ENCODE measurements around the gene HECW1.
"Not testable (repeated sequence)": the region's sequence is repeated elsewhere in the genome, so short reads cannot be mapped to it uniquely, and the experiment has no call there.

Gene HECW1

GRCh38 chr7:43151076-43151475 is 38.6 kb downstream of the HECW1 start:
- no peak for DNase-seq

- no peak for DNase-seq
Observed at GRCh38 chr7:43152696-43153095, 40.2 kb downstream of the HECW1 start.

GRCh38 chr7:43155636-43156035 is 43.2 kb downstream of the HECW1 start:
- no peak for DNase-seq

- DNase-seq = no peak
Observed at GRCh38 chr7:43163885-43164284, 51.4 kb downstream of the HECW1 start.

- no peak for DNase-seq
Observed at GRCh38 chr7:43164757-43165156, 52.3 kb downstream of the HECW1 start.

GRCh38 chr7:43166686-43167085 is 54.2 kb downstream of the HECW1 start:
- no peak for DNase-seq

- no peak for DNase-seq
Observed at GRCh38 chr7:43169076-43169475, 56.6 kb downstream of the HECW1 start.

- no peak for DNase-seq
Observed at GRCh38 chr7:43170571-43170970, 58.1 kb downstream of the HECW1 start.

GRCh38 chr7:43175570-43176200 is 63.2 kb downstream of the HECW1 start:
- no peak for DNase-seq

GRCh38 chr7:43179393-43179792 is 66.9 kb downstream of the HECW1 start:
- no peak for DNase-seq

GRCh38 chr7:43192806-43193460 is 80.5 kb downstream of the HECW1 start:
- DNase-seq = no peak

GRCh38 chr7:43193893-43194292 is 81.4 kb downstream of the HECW1 start:
- DNase-seq = no peak

GRCh38 chr7:43195256-43195655 is 82.8 kb downstream of the HECW1 start:
- DNase-seq = no peak

- DNase-seq = no peak
Observed at GRCh38 chr7:43195768-43196167, 83.3 kb downstream of the HECW1 start.

- no peak for DNase-seq
Observed at GRCh38 chr7:43196379-43196778, 83.9 kb downstream of the HECW1 start.

- DNase-seq = no peak
Observed at GRCh38 chr7:43198016-43198415, 85.6 kb downstream of the HECW1 start.

GRCh38 chr7:43198599-43199090 is 86.2 kb downstream of the HECW1 start:
- DNase-seq = no peak

GRCh38 chr7:43199371-43200160 is 87.1 kb downstream of the HECW1 start:
- DNase-seq = no peak

GRCh38 chr7:43201912-43202311 is 89.5 kb downstream of the HECW1 start:
- no peak for DNase-seq

- DNase-seq = no peak
Observed at GRCh38 chr7:43204081-43204480, 91.6 kb downstream of the HECW1 start.

- no peak for DNase-seq
Observed at GRCh38 chr7:43205171-43205795, 92.8 kb downstream of the HECW1 start.

- DNase-seq = no peak
Observed at GRCh38 chr7:43208242-43208641, 95.8 kb downstream of the HECW1 start.

GRCh38 chr7:43210539-43210938 is 98.1 kb downstream of the HECW1 start:
- DNase-seq = not testable (repeated sequence)

Data from KG1 (cell line).